WTC11 (cell line): ENCODE results near the gene TSPAN32. TPM values are rescaled to one million over a fixed set of nuclear protein-coding genes. Genes with fewer than 3 reads are reported as not detected.

ENCODE experiments used
- ATAC-seq: fragments of 200-7000 bp; cut with Tn5 transposase; 2 replicates; pipeline ENCODE4 v1.10.0; 2021; ENCODE audit warnings: mild to moderate bottlenecking, moderate library complexity
- CTCF ChIA-PET: fragments of 300-600 bp; sonication (Branson Sonifier 250); formaldehyde crosslinking; loops from one replicate; lab custom pipeline; 2021; ENCODE audit warnings: antibody characterized with exemption; lab: Charles Lee
- POLR2A ChIA-PET: fragments of 350-600 bp; sonication (Branson Sonifier 250); formaldehyde crosslinking; loops from one replicate; lab custom pipeline; 2021; ENCODE audit warnings: antibody characterized with exemption; lab: Charles Lee
- DNase-seq: peaks from one replicate; pipeline ENCODE4 v3.0.0; 2021; ENCODE audit warnings: low spot score
- H3K27ac Mint-ChIP-seq: 2 replicates; pipeline ENCODE4 v1.8.0; 2021; ENCODE audit warnings: mixed read lengths
- H3K27me3 Mint-ChIP-seq: 2 replicates; pipeline ENCODE4 v1.8.0; 2021; ENCODE audit warnings: low read depth, mild to moderate bottlenecking, moderate library complexity, mixed read lengths
- H3K36me3 Mint-ChIP-seq: 2 replicates; pipeline ENCODE4 v1.8.0; 2021; ENCODE audit warnings: mixed read lengths
- H3K4me1 Mint-ChIP-seq: 2 replicates; pipeline ENCODE4 v1.8.0; 2022; ENCODE audit warnings: mixed read lengths
- H3K4me3 Mint-ChIP-seq: 2 replicates; pipeline ENCODE4 v1.8.0; 2021; ENCODE audit warnings: mild to moderate bottlenecking, moderate library complexity, mixed read lengths
- H3K9me3 Mint-ChIP-seq: 2 replicates; pipeline ENCODE4 v1.8.0; 2021; ENCODE audit warnings: mixed read lengths
- ARID4B ChIP-seq: sonication (generic); formaldehyde crosslinking; IDR thresholded peaks from 2 replicates; pipeline ENCODE4 v1.8.0; 2023; ENCODE audit warnings: missing genetic modification reagents, mild to moderate bottlenecking, borderline replicate concordance
- ATF3 ChIP-seq: sonication (generic); formaldehyde crosslinking; conservative IDR thresholded peaks from 2 replicates; pipeline ENCODE4 v1.8.1; 2022; ENCODE audit warnings: mild to moderate bottlenecking, missing genetic modification reagents
- CDX4 ChIP-seq: fragments of 250-450 bp; sonication (Bioruptor Pico); IDR thresholded peaks from 2 replicates; pipeline ENCODE4 v1.9.0; 2021; ENCODE audit warnings: moderate library complexity, mild to moderate bottlenecking, inconsistent platforms, borderline replicate concordance
- CREM ChIP-seq: sonication (generic); formaldehyde crosslinking; IDR thresholded peaks from 2 replicates; pipeline ENCODE4 v1.8.1; 2022; ENCODE audit warnings: mild to moderate bottlenecking, missing genetic modification reagents, moderate library complexity
- E2F1 ChIP-seq: sonication (generic); formaldehyde crosslinking; IDR thresholded peaks from 2 replicates; pipeline ENCODE4 v1.8.0; 2022; ENCODE audit warnings: mild to moderate bottlenecking, missing genetic modification reagents
- ERG ChIP-seq: fragments of 250-450 bp; sonication (Bioruptor Pico); IDR thresholded peaks from 2 replicates; pipeline ENCODE4 v1.8.0; 2021; ENCODE audit warnings: mild to moderate bottlenecking
- ESRRA ChIP-seq: sonication (generic); formaldehyde crosslinking; IDR thresholded peaks from 2 replicates; pipeline ENCODE4 v1.8.1; 2022; ENCODE audit warnings: mild to moderate bottlenecking, missing genetic modification reagents, borderline replicate concordance
- JAZF1 ChIP-seq: fragments of 250-450 bp; sonication (Bioruptor Pico); IDR thresholded peaks from 2 replicates; pipeline ENCODE4 v1.9.0; 2021; ENCODE audit warnings: moderate library complexity, mild to moderate bottlenecking, inconsistent platforms
- JUN ChIP-seq: sonication (generic); formaldehyde crosslinking; IDR thresholded peaks from 2 replicates; pipeline ENCODE4 v1.8.0; 2023; ENCODE audit warnings: mild to moderate bottlenecking, missing genetic modification reagents
- MYBL2 ChIP-seq: sonication (generic); formaldehyde crosslinking; IDR thresholded peaks from 2 replicates; pipeline ENCODE4 v1.8.1; 2023; ENCODE audit warnings: mild to moderate bottlenecking, moderate library complexity, missing genetic modification reagents
- RORB ChIP-seq: fragments of 250-450 bp; sonication (Bioruptor Pico); IDR thresholded peaks from 2 replicates; pipeline ENCODE4 v1.9.0; 2021; ENCODE audit warnings: mild to moderate bottlenecking
- SOX15 ChIP-seq: fragments of 250-450 bp; sonication (Bioruptor Pico); IDR thresholded peaks from 2 replicates; pipeline ENCODE4 v1.9.0; 2021; ENCODE audit warnings: mild to moderate bottlenecking
- SP1 ChIP-seq: sonication (generic); formaldehyde crosslinking; conservative IDR thresholded peaks from 2 replicates; pipeline ENCODE4 v1.8.1; 2022; ENCODE audit warnings: missing genetic modification reagents
- STAT6 ChIP-seq: sonication (generic); formaldehyde crosslinking; conservative IDR thresholded peaks from 2 replicates; pipeline ENCODE4 v1.8.1; 2023; ENCODE audit warnings: mild to moderate bottlenecking, low read depth, missing genetic modification reagents, moderate library complexity
- TP53 ChIP-seq: sonication (generic); formaldehyde crosslinking; IDR thresholded peaks from 2 replicates; pipeline ENCODE4 v1.8.1; 2023; ENCODE audit warnings: mild to moderate bottlenecking, missing genetic modification reagents
- USF1 ChIP-seq: sonication (generic); formaldehyde crosslinking; IDR thresholded peaks from 2 replicates; pipeline ENCODE4 v1.8.0; 2022; ENCODE audit warnings: mild to moderate bottlenecking, missing genetic modification reagents
- ZBTB43 ChIP-seq: sonication (generic); formaldehyde crosslinking; IDR thresholded peaks from 2 replicates; pipeline ENCODE4 v1.8.1; 2023; ENCODE audit warnings: mild to moderate bottlenecking, missing genetic modification reagents
- ZMAT4 ChIP-seq: fragments of 250-450 bp; sonication (Bioruptor Pico); IDR thresholded peaks from 2 replicates; pipeline ENCODE4 v1.9.0; 2021; ENCODE audit warnings: mild to moderate bottlenecking
- ZNF121 ChIP-seq: sonication (generic); formaldehyde crosslinking; IDR thresholded peaks from 2 replicates; pipeline ENCODE4 v1.8.0; 2023; ENCODE audit warnings: missing genetic modification reagents
- ZNF263 ChIP-seq: sonication (generic); formaldehyde crosslinking; IDR thresholded peaks from 2 replicates; pipeline ENCODE4 v1.8.1; 2022; ENCODE audit warnings: low read depth, mild to moderate bottlenecking, moderate library complexity, missing genetic modification reagents
- ZNF317 ChIP-seq: sonication (generic); formaldehyde crosslinking; IDR thresholded peaks from 2 replicates; pipeline ENCODE4 v1.8.1; 2023; ENCODE audit warnings: low read depth, mild to moderate bottlenecking, moderate library complexity, missing genetic modification reagents, borderline replicate concordance
- ZNF396 ChIP-seq: fragments of 250-450 bp; sonication (Bioruptor Pico); IDR thresholded peaks from 2 replicates; pipeline ENCODE4 v1.8.0; 2021; ENCODE audit warnings: mild to moderate bottlenecking, moderate library complexity, borderline replicate concordance
- ZNF416 ChIP-seq: fragments of 250-450 bp; sonication (Bioruptor Pico); IDR thresholded peaks from 2 replicates; pipeline ENCODE4 v1.9.0; 2021; ENCODE audit warnings: mild to moderate bottlenecking, inconsistent platforms
- ZNF423 ChIP-seq: fragments of 250-450 bp; sonication (Bioruptor Pico); IDR thresholded peaks from 2 replicates; pipeline ENCODE4 v2.1.2; 2022; ENCODE audit warnings: mild to moderate bottlenecking, moderate library complexity
- total RNA-seq: library from RNA; stranded (reverse); gene quantifications from 3 replicates; pipeline ENCODE4 v1.2.3, GENCODE V29; 2021

TSPAN32 gene
- total RNA-seq, 1 experiment from 2014 or later, result not detected

- DNase-seq, result no peak
- ChIA-PET CTCF (no interaction called here), POLR2A (no interaction called here)
- H3K27ac Mint-ChIP-seq, result no peak overlapping the region
- peaks cover 28% of the 10 kb centered on the region for H3K9me3 Mint-ChIP-seq
- peaks cover 4% of the 10 kb centered on the region; the same call in 1 of the 2 replicates for H3K36me3 Mint-ChIP-seq
- H3K4me3 Mint-ChIP-seq, result no peak overlapping the region
- no peak for ATAC-seq
- TF ChIP-seq ZNF423 (CRISPR knock-in tag) (no peak), ZMAT4 (CRISPR knock-in tag) (no peak), MYBL2 (no peak), ESRRA (no peak), ATF3 (CRISPR knock-in tag) (no peak), ARID4B (CRISPR knock-in tag) (no peak), ZNF396 (no peak), ZNF121 (CRISPR knock-in tag) (no peak), STAT6 (CRISPR knock-in tag) (no peak), JAZF1 (no peak), ZNF416 (CRISPR knock-in tag) (no peak), USF1 (CRISPR knock-in tag) (no peak), RORB (CRISPR knock-in tag) (no peak), ZBTB43 (CRISPR knock-in tag) (no peak), ZNF317 (no peak), SOX15 (CRISPR knock-in tag) (no peak)
- peaks cover 49% of the 10 kb centered on the region for H3K27me3 Mint-ChIP-seq
- no peaks in the 10 kb centered on the region for H3K4me1 Mint-ChIP-seq
These were observed 53.3 kb downstream of the TSPAN32 start for GRCh38 chr11:2355000-2355644.

GRCh38 chr11:2357246-2357645, 55.4 kb downstream of the TSPAN32 start:
- Mint-ChIP-seq H3K4me1 (no peaks in the 10 kb centered on the region), H3K36me3 (peaks cover 2% of the 10 kb centered on the region; the same call in 1 of the 2 replicates), H3K27ac (no peak overlapping the region), H3K4me3 (no peak overlapping the region), H3K27me3 (peaks cover 37% of the 10 kb centered on the region), H3K9me3 (peaks cover 15% of the 10 kb centered on the region)
- CTCF ChIA-PET, result no interaction called here
- DNase-seq (no peak), ATAC-seq (no peak)
- POLR2A ChIA-PET, result no interaction called here
- TF ChIP-seq CREM (CRISPR knock-in tag), result no peak
- TF ChIP-seq ZNF263 (CRISPR knock-in tag), result no peak
- TF ChIP-seq ZNF416 (CRISPR knock-in tag), result no peak
- no peak for TF ChIP-seq CDX4 (CRISPR knock-in tag)
- TF ChIP-seq ERG (CRISPR knock-in tag), result no peak
- TF ChIP-seq TP53 (CRISPR knock-in tag), result no peak
- no peak for TF ChIP-seq E2F1 (CRISPR knock-in tag)
- TF ChIP-seq SP1 (CRISPR knock-in tag), result no peak
- no peak for TF ChIP-seq JUN (CRISPR knock-in tag)
